BJ (cell line): Measurements from ENCODE around the gene SORCS2. TPM values are rescaled to one million over a fixed set of nuclear protein-coding genes. Genes with fewer than 3 reads are reported as not detected.

Experiments
- CTCF ChIA-PET: fragments of 350-600 bp; formaldehyde crosslinking; extraction: SDS; loops from one replicate; lab custom pipeline; 2021; ENCODE audit warnings: antibody characterized with exemption, inconsistent platforms; lab: Yijun Ruan, JAX
- POLR2A ChIA-PET: fragments of 300-600 bp; sonication (Branson Sonifier 250); formaldehyde crosslinking; extraction: SDS; loops from one replicate; lab custom pipeline; 2021; ENCODE audit warnings: antibody characterized with exemption; lab: Charles Lee
- DNase-seq: peaks from one replicate; pipeline ENCODE4 v3.0.0-alpha.2; 2011; ENCODE audit warnings: low read depth
- H3K27me3 ChIP-seq: 2 replicates; pipeline ENCODE4 v1.6.0; 2011; ENCODE audit warnings: low read length; ENCODE audit not compliant: control insufficient read depth, insufficient read depth
- H3K36me3 ChIP-seq: 2 replicates; pipeline ENCODE4 v1.5.1; 2011; ENCODE audit warnings: low read length; ENCODE audit not compliant: control insufficient read depth, insufficient read depth
- H3K4me3 ChIP-seq: 2 replicates; pipeline ENCODE4 v1.5.1; 2011; ENCODE audit warnings: low read depth, mild to moderate bottlenecking, control low read depth, low read length
- polyA plus RNA-seq: library from polyadenylated mRNA; depleted of rRNA; stranded (reverse); fragments of >200 nt; gene quantifications from 2 replicates; pipeline ENCODE4 v1.2.3, GENCODE V29; 2011
- TF ChIP-seq, protein P1 (sequence below): IDR thresholded peaks from 2 replicates; pipeline ENCODE4 v1.5.1; 2011; ENCODE audit warnings: low read depth, mild to moderate bottlenecking, control low read depth, inconsistent platforms, low read length, moderate library complexity; ENCODE audit not compliant: insufficient read depth

SORCS2 gene
- polyA plus RNA-seq, 1 experiment: 0.63 TPM

DNA sequence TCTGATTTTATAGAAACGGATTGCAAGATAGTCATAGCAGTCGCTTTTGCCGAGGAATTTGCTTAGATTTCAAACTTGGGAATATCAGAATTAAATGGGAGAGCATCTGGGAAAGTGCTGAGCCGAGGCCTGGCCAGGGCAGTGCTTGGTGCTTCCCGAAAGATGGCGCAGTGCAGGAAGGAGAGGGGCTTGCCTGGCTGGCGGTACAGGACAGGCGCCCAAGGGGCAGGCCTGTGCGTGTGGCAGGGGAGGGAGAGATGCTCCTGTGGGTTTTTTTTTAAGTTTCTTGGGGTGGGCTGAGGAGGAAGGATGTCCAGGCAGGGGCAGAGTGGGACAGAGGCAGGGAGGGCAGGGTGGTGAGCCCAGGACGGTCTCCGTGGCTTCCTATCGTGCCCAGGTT lies 506.2 kb downstream of the SORCS2 start:
- Histone ChIP-seq H3K4me3 (no peak overlapping the region), H3K36me3 (no peaks in the 10 kb centered on the region), H3K27me3 (peaks cover 4% of the 10 kb centered on the region)
- CTCF ChIA-PET: interaction anchor here (1.1 kb wide), 1 partner anchor 10 kb away, joined by 3 read pairs; no protein-coding TSS in a partner anchor
- no peak for DNase-seq
- POLR2A ChIA-PET: no interaction called here
- TF ChIP-seq, protein P1, sequence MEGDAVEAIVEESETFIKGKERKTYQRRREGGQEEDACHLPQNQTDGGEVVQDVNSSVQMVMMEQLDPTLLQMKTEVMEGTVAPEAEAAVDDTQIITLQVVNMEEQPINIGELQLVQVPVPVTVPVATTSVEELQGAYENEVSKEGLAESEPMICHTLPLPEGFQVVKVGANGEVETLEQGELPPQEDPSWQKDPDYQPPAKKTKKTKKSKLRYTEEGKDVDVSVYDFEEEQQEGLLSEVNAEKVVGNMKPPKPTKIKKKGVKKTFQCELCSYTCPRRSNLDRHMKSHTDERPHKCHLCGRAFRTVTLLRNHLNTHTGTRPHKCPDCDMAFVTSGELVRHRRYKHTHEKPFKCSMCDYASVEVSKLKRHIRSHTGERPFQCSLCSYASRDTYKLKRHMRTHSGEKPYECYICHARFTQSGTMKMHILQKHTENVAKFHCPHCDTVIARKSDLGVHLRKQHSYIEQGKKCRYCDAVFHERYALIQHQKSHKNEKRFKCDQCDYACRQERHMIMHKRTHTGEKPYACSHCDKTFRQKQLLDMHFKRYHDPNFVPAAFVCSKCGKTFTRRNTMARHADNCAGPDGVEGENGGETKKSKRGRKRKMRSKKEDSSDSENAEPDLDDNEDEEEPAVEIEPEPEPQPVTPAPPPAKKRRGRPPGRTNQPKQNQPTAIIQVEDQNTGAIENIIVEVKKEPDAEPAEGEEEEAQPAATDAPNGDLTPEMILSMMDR: peak; percentile 35

DNA sequence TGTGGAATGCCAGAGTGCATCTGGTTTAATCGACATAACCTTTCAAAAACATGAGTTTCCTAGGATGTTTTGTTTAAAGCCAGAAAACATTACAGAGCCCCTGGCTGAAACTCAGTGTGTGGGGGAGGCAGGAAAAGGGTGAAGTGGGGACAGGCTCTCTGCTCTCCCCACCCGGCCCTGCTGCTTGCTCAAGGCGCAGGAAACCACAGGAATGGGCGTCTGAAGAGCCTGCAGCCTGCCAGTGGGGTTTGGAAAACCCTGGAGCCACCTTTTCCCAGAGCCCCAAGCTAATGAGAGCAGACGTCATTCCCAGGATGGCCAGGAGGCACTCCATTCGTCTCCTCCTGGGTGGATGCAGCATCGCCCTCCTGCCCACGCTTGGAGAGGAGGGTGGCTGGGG lies 506.7 kb downstream of the SORCS2 start:
- POLR2A ChIA-PET: no interaction called here
- TF ChIP-seq, protein P1: no peak

DNA sequence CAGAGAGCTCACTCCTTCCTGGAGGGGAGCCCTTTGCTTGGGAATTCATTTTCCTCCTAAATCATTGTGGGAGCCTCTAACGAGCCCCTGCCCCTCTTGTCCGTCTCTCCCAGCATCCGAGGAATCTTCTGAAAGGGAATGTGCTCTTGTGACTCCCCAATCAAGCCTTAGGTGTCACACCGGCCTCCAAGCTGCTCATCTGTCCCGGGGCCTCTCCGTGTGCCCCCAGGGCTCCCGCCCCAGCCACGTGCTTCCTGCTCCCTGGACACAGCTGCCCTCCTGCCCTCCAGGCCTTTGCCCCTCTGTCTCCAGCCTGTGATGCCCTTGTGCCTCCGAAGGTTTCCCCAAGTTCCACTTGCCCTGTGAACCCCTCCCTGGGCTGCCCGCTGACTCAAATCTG lies 507.5 kb downstream of the SORCS2 start:
- no peak for DNase-seq
- no peaks in the 10 kb centered on the region for H3K36me3 ChIP-seq
- ChIA-PET CTCF (interaction anchor here (0.6 to 0.8 kb wide), 2 partner anchors 20 to 37 kb away, joined by 3 to 4 read pairs; no protein-coding TSS in a partner anchor), POLR2A (no interaction called here)
- TF ChIP-seq, protein P1: no peak
- H3K27me3 ChIP-seq: 0 out of 2 replicates have a peak, but pooled peaks cover 1% of the 10 kb centered on the region
- H3K4me3 ChIP-seq: no peak overlapping the region

More for the DNA sequence above, 506.7 kb downstream of the SORCS2 start:
- no peaks in the 10 kb centered on the region for H3K36me3 ChIP-seq
- H3K4me3 ChIP-seq: no peak overlapping the region
- peaks cover 2% of the 10 kb centered on the region for H3K27me3 ChIP-seq
- CTCF ChIA-PET: no interaction called here
- DNase-seq: peak; percentile 82

DNA sequence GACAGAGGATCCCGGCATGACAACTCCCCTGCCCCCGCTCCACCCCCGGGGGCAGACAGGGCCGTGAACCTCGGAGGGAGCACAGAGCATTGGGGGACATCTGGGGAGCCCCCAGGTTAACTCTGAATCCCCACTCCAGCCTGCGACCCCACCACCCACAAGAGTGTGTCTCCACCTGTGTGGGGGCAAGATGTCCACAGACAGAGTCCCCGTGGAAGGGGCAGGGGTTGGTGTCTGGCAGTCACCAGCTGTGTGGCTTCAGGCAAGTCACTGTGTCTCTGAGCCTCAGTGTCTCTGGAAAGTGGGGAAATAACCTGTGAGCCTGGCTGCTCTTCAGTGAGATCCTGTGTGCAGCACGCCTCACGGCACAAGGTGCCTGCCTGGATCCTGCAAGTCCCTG lies 508.3 kb downstream of the SORCS2 start:
- Histone ChIP-seq H3K36me3 (no peaks in the 10 kb centered on the region), H3K4me3 (no peak overlapping the region), H3K27me3 (0 out of 2 replicates have a peak, but pooled peaks cover 1% of the 10 kb centered on the region)
- TF ChIP-seq, protein P1: no peak
- POLR2A ChIA-PET: no interaction called here
- CTCF ChIA-PET: no interaction called here
- no peak for DNase-seq

DNA sequence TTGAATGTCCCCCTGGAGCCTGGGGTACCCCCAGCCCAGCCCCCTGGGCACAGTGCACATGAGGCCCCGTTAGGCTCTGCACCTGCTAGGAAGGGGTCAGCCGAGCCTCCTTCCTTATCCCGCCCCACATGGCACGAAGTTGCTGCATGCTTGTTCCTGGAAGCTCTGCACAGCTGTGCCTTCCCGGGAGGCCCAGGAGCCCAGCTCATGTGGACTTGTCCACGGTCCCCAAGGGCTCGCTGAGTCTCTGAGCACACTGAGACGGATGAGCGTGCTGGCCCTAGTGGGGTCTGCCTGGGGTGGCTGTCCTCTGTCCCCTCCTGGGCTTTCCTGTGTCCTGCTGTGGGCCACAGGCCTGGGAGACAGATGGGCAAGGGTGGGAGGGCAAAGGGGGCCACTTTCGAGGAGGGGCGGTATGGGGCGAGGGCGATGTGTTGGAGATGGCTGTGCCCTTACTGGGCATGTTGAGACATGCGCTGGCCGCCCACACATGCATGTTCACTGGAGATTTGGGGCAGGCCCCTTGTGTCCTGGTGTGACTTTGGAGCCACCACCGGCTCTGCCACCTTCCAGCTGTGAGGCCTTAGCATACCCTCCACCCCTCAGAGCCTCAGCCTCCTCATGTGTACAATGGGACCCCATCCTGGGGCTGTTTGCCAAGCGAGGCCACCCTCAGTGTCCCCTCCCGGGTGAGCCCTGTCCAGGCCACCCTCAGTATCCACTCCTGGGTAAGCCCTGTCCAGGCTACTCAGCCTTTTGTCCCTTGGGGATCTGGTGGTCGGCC lies 509.7 kb downstream of the SORCS2 start:
- Histone ChIP-seq H3K36me3 (no peaks in the 10 kb centered on the region), H3K27me3 (0 out of 2 replicates have a peak, but pooled peaks cover 1% of the 10 kb centered on the region), H3K4me3 (no peak overlapping the region)
- TF ChIP-seq, protein P1: no peak
- ChIA-PET CTCF (no interaction called here), POLR2A (interaction anchor here (0.6 kb wide), 1 partner anchor 41 kb away, joined by 3 read pairs; no protein-coding TSS in a partner anchor)
- no peak for DNase-seq
